HG02623 (cell line): Measurements from ENCODE around the gene PAQR9.

Experiments used
- ATAC-seq: cut with Tn5 transposase; IDR thresholded peaks from one replicate; pipeline ENCODE4 v1.9.1; 2021; ENCODE audit warnings: moderate library complexity; ENCODE audit not compliant: unreplicated experiment

Gene PAQR9

DNA sequence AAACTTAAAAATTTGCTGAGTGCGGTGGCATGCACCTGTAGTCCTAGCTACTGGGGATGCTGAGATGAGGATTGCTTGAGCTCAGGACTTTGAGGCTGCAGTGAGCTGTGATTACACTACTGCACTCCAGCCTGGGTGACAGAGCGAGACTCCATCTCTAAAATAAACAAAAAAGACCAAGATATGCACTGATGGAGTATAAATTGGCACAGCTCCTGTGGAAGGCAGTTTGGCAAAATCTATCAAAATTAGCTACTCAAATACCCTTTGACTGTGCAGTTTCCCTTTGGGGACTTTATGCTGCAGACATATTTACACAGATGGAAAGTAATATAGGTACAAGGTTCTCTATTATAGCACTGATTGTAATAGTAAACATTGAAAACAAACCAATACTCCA is 19.8 kb upstream of the PAQR9 start:
- ATAC-seq: no peak

DNA sequence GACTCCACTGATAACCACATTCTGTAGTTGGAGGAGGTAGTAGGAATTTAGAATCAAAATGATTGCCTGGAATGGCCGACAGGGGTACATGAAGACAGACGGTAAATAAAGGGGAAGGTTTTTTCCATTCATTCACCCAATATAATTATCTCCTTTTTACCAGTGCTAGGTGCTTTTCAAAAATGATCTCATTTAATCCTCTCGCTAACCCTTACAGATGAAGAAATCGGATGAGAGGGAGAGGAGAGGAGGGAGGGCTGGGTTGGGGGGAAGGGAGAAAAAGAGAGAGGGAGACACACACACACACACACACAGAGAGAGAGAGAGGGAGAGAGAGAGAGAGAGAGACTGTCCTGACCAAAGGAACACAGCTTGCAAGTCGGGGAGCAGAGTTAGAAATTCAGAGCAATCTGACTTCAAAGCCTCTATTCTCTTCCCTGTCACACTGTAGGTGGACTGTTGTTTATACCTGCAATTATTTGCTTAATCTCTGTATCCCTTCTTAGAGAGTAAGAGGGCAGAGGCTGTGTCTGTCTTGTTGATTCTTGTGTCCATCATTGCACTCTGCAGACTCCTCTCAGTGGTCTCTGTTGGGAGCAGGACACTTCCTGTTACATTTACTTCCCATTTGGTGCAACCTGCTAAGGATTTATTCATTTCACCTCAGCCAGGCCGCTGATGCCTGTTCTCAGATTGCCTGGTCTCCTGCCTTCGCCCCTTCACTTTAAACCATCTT is 18.7 kb upstream of the PAQR9 start:
- ATAC-seq: no peak

DNA sequence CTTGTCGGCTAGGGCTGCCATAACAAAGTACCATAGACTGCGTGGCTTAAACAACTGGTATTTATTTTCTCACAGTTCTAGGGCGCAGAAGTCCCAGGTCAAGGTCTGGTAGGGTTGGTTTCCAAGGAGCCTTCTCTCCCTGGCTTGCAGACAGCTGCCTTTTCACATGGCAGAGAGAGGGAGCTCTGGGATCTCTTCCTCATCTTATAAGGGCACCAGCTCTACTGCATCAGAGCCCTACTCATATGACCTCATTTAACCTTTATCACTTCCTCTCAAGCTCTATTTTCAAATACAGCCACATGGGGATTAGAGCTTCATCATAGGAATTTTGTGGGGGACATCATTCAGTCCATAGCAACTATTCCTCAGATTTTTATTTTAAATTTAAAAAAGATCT is 17.6 kb upstream of the PAQR9 start:
- ATAC-seq: no peak

DNA sequence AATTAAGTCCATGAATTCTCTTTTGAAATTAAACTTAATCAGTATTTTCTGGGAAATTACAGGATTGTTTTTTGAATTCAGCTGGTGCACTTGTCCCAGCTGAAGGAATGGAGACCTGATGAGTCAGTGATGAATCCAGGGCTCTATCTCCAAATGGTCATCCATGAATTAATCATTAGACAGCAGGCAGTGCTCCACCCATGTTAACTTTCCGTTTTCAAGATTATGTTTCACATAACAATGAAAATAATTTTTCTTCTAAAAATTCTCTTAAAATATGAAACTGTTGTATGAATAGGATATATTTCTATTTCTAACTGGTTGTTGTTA is 13.9 kb upstream of the PAQR9 start:
- no peak for ATAC-seq

DNA sequence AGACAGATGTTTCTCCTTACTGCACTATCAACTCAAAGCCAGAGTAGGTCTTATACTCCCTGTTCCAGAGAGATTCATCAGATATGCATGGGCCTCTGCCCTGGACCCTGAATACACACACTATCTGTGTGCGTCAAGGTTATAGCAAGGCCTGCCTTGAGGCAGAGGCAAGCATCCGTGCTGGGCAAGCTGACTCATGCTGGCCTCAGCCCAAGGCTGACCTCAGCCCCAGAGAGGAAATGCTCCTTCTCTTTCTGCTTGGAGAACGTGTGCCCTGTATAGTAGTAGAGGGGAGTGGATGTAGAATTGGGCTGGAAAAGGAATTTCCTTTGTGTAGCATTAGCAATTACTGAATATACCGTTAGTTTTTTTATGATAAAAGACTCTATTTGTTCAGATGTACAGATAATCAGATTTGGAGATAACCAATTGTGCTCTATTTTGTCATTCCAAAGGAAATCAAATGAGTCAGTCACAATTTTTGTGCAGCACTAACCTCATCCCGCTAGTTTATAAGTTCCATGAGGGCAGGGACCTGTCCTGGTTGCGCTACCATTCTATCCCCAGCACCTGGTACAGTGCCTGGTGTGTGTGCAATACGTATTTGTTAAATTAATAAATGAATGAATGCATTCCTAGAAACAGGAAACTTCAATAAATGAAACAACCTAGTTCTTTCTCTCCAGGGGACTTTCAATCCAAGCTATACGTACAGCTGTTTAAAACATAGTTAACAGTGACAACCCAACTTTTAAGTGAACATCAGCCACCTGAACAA is 13.3 kb upstream of the PAQR9 start:
- no peak for ATAC-seq

DNA sequence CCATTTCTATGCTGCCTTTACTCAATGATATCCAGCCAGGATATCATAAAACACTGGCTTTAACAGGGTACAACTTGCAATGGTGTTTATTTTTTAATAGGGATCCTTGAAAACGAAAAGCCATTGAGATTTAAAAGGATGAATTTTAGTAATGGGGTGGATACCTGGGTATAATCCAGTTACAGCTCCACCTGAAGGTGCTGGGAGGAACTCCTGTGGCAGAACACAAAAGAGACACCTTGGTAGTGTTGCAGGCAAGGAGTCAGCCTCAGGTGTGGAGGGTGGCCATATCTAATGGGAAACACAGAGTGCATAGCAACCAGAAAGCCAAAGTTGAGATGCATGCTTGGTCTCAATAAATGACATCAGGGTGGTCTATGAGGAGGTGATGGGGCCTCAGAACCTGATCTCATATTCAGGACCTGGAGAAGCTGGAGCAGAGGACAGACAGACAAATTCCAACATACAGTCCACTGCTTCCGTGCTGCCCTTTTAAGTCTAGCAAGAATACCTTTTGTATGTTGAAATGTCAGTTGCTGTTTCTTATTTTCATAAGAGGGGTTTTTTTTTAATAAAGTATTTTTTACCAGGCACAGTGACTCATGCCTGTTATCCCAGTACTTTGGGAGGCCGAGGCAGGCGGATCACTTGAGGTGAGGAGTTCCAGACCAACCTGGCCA is 12.0 kb upstream of the PAQR9 start:
- no peak for ATAC-seq

DNA sequence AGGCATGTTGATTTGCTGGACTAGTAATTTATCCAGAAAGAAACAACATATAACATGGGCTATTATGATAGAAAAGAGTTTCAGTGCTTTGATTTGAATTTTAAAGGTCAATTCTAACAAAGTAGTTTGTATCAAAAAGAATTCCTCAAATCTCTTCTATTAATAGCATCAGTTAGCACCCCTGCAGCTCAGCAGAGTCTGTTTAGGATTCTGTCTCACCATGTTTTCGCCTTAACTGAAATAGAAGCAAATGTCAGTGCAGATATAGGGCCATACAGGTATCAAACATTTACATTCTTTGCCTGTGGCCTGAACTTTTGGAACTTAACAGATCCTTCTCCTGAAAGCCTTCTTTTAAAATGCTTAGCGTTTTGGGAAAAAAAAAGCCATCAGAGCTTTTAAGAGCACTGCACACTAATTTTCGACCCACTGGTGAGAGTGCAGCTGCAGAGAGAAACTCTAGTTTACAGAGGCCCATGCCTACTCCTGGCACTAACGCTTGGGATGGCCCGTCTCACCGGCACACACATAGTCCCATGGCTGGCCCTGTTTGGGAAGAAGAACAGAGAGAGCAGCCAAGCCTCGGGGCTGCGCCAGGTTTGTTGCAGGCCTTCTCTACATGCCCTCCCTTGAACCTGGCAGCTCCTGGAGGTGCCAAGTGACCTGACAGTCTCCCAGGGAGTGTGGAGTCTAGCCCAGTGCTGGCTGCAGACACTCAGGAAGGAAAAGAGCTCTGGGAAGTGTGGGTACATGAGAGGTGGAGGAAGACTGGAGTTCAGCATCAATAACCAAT is 9.9 kb upstream of the PAQR9 start:
- ATAC-seq: no peak

DNA sequence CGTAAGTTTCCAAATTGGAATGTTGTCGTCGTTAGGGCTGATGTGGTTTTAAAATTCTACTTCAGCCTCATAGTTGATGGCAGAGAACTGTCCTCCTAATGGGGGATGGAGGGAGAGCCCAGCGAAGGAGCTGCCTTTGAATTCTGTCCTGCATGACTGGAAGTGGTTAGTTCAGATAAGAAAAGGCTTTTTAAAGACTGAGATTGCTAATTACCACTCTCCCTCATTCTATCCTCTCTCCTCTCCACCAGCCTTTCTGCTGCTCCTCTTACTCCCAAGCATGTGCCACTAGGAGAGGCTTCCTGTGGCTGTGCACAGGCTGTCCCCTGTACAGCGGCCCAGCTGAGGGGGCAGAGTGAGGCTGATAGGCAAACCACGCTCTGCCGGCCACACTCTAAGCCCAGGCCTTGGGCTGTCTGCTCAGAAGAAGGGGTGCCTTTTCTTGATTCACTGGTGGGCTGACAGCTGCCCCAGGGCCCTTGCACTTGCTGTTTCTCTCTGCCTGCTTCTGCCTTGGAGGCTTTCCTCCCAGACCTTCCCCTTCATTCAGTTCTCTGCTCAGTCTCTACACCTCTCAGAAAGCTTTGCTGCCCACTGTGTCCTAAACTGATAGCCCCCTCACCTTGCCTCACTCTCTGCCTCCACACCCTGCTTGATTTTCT is 8.7 kb upstream of the PAQR9 start:
- ATAC-seq: no peak

DNA sequence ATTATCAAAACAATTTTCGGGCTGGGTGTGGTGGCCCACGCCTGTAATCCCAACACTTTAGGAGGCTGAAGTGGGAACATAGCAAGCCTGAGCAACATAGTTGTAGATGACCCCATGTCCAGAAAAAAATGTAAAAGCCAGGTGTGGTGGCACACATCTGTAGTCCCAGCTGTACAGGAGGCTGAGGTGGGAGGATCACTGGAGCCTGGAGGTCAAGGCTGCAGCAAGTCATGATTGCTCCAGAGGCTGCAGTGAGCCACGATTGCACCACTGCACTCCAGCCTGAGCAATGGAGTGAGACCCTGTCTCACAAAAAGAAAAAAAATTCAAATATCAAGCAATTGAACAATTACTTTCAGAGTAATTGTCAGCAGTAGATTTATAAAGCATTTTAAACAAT is 8.0 kb upstream of the PAQR9 start:
- no peak for ATAC-seq

DNA sequence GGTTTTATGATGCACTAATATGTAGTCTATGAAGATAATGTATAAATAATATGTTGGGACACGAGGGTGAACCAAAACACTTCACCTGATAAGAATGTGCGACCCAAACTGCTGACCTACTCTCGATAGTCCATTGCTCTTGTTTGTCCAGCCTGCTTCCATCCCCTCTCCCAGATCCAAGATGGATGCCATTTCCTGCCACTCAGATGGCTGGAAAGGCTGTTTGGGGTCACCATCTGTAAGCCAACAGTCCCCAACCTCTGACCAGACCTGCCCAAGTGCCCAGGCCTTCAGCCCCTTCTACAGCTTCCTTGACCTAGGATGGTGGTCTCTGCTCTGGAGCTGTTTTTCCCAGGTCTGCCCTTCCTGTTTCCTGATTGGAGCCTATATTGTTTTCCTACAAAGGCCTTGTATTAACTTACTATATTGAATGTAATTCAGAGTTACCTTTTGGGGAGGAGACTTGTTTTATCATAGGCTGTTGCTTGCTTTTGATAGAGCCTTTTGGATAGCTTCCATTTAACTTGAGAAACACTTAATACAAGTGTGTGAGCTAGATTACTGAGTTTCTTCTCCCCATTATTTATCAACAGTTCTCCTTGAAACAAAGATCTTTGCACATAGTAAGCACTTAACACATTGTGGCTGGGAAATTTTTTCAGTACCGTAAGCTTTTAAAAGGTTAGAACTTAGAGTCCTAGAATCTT is 5.0 kb upstream of the PAQR9 start:
- ATAC-seq: no peak

DNA sequence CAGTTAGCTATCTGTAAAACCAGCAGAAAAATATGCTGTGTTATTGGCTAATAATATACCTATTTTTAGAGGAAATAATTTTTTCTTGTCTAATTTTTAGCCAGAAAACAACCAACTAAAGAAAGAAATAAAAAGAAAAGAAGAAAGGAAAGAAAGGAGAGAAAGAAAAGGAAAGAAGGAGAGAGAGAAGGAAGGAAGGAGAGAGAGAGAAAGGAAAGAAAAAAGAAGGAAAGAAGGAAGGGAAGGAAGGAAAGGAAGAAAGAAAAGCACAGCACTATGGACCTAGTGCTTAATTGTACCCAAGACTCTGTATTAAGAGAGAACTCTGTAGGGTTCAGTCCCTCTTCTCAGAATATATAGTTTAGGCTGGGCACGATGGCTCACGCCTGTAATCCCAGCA is 3.3 kb upstream of the PAQR9 start:
- no peak for ATAC-seq

DNA sequence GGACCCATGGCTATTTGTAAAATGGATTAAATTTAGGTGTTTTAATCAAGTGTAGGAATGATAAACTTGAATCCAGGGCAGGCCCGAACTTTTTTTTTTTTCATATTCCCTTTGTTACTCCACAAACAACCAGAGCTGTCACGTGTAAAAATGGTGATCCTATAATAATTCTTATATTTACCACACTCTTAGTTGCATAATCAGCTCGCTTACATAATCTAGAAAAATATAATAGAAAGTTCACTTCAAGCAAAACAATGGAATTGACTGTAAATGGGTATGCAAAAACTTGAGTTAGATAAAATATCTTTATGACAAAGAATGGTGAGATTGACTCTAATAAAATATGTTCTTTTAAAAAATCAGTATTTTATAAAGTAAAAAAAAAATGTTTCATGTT is 2.1 kb upstream of the PAQR9 start:
- no peak for ATAC-seq

DNA sequence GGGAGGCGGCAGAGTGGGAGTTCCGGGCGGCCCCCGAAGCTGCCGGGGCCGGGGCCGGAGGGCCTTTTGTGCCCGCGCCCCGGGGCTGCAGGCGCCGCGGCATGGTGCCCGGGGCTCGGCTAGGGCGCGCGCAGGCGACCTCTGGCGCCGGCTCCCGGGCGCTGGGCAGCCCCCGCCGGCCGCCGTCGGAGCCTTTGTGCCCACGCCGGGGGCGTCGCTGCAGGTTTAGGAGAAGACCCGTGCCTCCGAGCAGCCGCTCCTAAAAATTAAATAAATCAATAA is 299 bp downstream of the PAQR9 start:
- ATAC-seq: no peak

DNA sequence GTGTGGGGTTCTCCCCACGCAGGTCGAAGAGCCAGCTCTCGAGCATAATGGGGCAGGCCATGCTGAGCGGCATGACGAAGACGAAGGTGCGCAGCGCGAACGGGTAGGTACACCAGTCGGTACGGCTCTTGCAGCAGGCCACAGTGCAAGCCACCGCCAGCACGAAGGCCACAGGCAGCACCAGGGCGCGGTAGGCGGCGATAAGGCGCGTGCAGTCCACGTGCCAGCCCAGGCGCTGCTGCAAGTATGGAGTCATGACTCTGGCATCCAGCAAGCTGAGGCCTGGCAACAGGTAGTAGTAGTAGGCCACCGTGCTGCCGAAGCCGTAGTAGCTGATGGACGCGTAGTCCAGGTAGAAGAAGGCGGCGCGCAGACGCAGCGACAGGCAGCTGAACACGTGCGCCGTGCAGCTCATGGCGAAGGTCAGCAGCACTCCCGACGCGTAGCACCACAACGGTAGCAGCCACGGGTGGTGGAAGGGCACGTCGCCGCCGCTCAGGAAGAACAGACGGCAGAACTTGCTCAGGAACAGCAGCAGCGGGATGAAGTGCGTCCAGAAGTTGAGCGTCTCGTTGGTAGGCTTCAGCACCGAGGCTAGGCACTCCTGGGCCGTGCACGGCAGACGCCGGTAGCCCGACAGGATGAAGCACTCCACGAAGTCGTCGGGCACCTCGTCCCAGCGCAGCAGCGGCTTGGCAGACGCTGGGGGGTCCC is 797 bp downstream of the PAQR9 start:
- no peak for ATAC-seq

DNA sequence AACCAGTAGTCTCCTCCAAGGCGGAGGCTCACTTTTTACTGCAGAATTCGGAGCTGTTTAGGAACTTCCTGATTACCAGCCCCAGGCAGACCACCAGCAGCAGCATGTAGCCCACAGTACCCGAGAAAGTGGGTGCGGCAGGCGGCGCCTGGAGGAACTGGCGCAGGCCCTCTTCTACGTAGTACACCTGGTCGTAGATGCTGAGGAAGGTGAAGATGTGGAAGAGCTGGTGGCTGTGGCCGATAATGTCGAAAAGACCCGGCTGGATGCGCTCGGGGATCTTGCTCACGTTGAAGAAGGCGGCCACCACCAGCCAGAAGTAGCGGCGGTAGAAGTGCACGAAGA is 1.3 kb downstream of the PAQR9 start:
- ATAC-seq: no peak

DNA sequence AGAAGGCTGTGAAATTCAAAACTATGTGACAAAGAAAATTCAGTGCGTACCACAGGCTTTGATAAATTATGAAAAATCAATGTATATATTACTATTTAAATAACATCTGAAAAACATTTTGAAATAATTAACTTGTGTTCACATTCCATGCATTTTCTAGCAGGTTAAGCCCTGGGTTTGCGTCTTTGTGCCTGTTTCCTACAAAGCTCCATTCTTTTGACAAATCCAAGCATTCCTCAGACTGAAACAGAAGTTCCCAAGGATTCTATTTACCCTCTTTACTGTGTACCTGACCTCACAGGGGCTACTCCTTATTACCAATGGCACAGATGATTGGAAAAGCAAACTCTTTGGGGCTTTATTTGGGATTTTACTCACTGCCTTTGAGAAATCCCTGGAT is 1.9 kb downstream of the PAQR9 start:
- ATAC-seq: no peak

DNA sequence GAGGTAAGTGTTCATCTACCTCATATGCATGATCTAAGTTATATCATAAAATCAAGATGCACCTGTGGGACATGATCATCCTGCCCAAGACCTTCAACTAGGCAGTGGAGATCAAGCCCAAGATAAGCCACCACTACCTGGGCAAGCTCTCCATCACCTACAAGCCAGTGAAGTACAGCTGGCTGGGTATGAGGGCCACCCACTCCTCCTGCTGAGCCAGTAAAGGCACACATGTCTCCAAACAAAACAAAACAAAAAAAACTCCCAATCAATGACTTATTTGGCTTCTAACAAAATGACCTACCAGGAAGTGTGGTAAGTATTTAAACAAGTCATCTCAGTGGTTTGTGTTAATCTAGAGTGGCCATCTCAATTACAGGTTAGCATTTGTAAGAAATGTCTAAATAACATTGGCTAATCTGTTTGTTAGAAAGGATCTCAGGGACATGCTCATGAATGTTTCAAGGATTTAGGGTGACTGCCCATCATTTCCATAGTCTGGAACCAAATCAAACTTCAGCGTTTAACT is 3.1 kb downstream of the PAQR9 start:
- no peak for ATAC-seq

DNA sequence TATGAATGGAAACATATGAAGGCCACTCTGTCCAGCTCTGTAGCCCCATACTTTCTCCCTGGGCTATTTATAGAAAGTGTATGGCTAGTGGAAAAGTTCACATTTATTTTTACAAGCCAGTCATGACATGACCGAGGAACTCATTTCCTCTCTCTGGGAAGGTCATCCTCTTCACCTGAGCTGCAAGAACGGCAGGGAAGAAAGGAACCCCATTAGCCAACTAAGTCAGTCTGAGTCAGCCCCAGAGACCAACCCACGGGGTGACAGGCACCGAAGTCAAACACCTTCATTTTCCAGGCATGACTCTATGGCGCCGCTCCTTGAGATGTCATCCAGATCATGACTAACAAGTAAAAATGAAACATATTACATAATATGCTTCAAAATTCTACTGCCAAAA is 4.8 kb downstream of the PAQR9 start:
- no peak for ATAC-seq

DNA sequence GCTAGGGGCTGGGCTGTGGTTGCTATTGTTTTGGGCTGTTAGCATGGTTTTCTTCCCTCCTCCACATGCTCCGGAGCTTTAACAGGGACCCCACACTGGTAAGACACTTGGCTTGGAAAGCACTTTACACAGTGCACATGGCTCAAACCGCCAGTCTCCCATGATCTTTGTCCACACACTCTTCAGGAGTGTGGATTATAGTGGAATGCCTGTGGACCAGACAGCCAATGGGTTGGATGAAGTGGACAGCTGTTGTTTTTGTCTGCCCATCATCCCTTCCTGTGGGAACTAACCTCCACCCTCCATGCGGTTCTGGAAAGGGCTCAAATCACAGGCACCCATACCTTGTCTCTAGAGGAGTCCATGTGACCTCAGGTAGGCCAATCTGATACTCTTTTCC is 10.0 kb downstream of the PAQR9 start:
- no peak for ATAC-seq
